Measurements from ENCODE around the gene ATP1A2.

GRCh38 chr1:160157174-160157573 is 41.6 kb downstream of the ATP1A2 start:
- TF ChIP-seq CTCF (IDR thresholded peaks at IDR 0.05; ENCODE audit: low read length) (no peak), EZH2 (IDR thresholded peaks at IDR 0.05; ENCODE audit: borderline replicate concordance, low read length) (no peak)
